Right renal pelvis (tissue), 4 donors: ENCODE data around the gene EEPD1. TPM values are rescaled to one million over a fixed set of nuclear protein-coding genes. Genes with fewer than 3 reads are reported as not detected.

Experiments used
- DNase-seq, 4 donors: peaks; one replicate each; pipeline ENCODE4 v3.0.0-alpha.2; 2013; ENCODE audit warnings: low read depth in 4 of 4, low spot score in 3 of 4, missing footprints in 1 of 4
- polyA plus RNA-seq, 4 donors: library from polyadenylated mRNA; unstranded; fragments of 120-200 nt; gene quantifications; one replicate each; pipeline ENCODE4 v1.2.1, GENCODE V29; 2013; ENCODE audit not compliant: insufficient read length in 4 of 4

EEPD1 gene
- polyA plus RNA-seq, 4 donors, result 5.4 to 8.0 (median 6.9) TPM

DNA sequence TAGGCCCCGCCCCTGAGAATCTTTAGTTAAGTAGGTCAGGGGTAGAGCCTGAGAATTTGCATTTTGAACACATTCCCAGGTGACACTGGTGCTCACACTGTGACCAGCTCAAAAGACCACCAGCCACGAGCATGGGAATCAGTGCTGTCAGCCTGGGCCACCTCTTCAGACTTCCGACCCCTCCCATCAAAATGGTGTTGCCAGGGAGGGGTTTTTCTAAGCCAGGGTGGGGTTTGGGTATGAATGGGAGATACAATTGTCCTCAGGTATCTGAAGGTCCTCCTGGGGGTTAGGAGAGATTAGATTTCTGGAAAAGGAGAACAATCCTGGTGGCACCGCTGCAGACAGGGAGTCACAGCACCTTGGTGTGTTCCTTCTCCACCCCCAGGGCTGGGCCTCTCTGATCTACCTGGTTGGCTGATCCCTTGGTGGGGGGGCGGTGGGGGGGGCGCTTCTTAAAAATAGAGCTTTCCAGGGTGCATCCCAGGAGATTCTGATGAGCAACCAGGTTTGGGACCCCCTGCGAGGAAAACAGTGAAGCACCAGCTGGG, 125.1 kb downstream of the EEPD1 start:
- no peak for DNase-seq

GRCh38 chr7:36278620-36279172, 125.6 kb downstream of the EEPD1 start:
- DNase-seq, result peak in 1 of 4 donors; percentile 33

DNA sequence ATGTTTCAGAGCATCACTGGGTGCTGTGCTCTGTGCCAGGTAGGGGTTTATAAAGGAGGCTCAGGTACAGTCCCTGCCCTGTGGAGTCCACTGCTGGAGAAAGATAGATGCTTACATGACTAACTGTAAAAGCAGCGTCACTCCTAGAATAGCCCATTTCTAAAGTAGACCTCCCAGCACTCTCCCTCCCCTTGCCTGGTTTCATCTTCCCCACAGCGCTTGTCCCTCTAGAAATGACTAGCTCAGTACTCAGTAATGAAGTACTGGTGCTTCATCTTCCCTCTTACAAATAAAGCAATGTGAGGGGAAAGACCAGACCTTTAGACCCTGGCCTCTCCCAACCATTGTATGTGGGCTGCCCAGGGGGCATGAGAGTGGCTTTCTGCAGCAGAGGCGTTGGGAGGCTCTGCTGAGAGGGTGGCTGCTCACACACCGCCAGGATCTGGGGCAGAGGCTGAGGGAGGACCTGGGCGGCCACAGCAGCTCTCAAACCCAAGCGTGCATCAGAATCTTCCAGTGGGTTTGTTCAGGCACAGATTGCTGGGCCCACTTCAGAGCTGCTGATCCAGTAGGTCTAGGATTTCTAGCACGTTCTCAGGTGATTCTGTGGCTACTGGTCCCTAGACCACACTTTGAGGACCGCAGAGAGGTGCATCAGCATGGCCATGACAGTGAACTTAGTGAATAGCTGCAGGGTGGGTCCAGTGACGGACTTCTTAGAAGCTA, 126.3 kb downstream of the EEPD1 start:
- DNase-seq, result no peak

DNA sequence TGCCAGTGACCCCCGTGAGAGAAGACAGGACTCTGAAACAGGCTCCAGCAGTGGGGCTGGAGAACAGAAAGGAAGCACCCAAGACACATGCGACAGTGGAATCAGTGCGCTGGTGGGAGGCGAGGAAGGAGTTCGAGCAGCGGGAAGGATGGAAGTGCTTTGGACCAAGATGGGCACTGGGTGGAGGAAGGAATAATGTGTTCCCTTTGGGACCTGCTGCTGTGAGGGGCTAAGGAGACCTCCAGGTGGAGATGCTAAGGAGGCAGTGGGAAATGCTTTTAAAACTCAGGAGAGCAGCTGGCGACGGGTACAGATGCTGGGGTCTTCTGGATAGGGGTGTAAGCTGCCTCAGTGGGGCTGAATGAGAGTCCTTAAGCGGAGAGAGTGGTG, 126.9 kb downstream of the EEPD1 start:
- DNase-seq, result no peak

DNA sequence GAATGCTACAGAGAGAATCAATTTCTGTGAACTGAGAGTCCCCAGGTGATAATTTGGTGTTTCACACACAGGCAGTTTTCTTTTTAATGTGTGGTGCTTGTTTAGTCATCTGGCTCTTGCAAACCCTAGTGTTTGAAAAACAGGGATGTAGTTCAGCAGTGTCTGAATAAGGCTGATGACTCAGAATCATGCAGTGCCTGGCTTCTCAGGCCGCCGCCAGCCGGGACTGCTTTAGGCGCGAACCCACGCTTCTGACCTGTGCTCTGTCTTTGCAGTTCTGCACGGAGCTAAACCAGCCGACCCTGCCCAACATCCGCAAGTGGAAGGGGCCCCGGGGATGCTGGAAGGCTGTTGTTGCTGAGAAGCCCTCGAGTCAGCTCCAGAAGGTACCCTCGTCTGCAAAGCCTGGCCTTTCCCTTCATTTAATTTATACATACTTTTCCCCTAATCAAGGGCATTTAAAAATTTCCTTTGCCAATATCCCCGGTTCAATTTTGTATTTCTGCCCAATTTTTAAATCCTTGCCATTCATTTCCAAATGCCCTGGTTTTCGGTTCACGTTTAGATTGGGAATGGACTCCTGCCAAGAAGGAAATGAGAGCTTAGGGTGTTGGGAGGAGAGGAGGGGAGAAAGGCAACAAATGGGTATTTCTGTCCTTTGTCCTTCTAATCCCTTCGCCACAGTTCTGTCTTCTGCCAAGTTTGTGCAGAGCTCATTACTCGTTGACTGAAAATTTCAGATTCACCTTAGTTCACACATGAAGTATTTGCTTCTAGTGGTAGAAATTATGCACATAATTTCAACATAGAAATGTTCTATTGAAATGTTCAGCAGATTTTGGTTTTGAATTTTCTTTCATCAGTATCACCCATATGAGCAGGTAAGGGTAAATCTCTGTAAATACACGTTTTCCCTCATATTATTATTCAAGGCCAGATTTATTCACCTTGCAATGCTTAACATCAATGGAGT, 128.1 kb downstream of the EEPD1 start:
- DNase-seq, result no peak

GRCh38 chr7:36281945-36282717, 129.1 kb downstream of the EEPD1 start:
- DNase-seq, result no peak

GRCh38 chr7:36283181-36283580, 130.1 kb downstream of the EEPD1 start:
- DNase-seq, result no peak

GRCh38 chr7:36283711-36284130, 130.7 kb downstream of the EEPD1 start:
- DNase-seq, result no peak

- DNase-seq, result no peak
Measured at GRCh38 chr7:36284456-36285090, 131.5 kb downstream of the EEPD1 start.

DNA sequence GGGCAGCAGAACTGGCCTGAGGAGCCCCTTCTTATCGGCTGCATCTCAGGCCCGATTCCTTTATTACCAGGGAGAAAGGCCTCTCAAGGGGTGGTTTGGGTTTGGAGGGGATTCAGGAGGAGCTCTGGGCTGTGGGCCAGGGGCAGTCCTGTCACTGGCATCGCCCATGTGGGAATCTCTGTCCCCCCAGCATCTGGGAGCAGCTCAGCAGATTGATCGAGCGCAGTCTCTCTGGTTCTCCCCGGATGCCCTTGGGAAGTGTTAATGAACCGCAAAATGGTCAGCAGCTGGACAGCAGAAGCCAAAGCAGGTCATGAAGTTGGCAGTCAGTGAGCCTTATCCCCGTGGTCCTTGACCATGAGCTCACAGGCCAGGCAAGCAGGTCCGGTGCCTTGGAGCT, 132.2 kb downstream of the EEPD1 start:
- no peak for DNase-seq

GRCh38 chr7:36286226-36286625, 133.2 kb downstream of the EEPD1 start:
- DNase-seq, result no peak

DNA sequence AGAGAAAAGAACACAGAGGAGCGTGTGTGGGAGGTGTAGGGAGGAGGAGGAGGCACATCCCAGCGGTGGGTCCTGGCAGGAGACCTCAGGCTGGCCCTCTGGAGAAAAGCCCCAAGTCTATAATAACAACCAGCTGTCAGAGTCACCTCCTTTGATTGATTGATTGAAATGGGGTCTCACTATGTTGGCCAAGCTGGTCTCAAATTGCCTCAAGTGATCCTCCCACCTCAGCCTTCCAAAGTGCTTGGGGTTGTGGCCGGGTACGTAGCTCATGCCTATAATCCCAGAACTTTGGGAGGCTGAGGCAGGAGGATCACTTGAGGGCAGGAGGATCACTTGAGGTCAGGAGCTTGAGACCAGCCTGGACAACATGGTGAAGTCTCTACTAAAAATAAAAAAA, 133.6 kb downstream of the EEPD1 start:
- no peak for DNase-seq

DNA sequence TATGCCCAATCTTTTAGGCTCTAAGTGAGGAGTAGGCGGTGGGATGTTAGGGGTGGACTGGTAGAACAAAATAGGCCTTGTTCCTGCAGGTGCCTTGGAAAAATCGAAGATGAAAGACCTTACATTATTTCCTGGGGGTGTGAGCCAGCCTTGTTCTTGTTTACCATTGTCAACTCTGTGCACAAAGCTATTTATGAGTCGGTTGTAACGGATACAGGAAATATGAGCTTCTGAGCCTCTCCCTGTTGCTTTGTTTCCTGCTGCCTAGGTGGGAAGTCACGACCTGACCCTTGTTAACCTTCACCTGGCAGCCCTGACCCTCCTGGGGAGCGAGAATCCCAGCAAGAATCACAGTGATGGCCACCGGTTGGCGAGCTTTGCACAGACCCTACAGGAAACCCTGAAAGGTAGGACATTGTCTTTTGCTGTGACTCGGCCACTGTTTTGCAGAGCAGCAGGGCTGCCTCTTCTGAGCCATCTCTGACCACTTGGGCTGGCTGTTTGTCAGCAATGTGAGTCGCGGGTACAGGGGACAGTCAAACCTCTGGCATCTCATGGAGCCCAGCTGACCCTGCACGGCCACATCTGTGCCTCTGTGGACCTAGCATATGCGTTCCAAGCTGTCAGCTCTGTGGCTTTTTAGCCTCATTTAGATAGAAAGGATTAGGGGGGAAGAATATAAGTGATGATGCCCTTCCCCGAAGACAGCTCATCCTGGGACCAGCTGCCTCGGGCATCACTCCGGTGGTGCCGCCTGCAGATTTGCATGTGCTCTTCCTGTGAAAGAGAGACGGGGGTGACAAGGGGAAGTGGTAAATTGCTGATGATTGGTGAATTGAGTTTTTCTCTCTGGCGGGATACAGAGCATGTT, 134.6 kb downstream of the EEPD1 start:
- no peak for DNase-seq

GRCh38 chr7:36288501-36288900, 135.4 kb downstream of the EEPD1 start:
- no peak for DNase-seq

- no peak for DNase-seq
Measured at GRCh38 chr7:36289833-36290661, 137.0 kb downstream of the EEPD1 start.

GRCh38 chr7:36291387-36292316, 138.6 kb downstream of the EEPD1 start:
- peak; percentile 71 to 92 (median 80) for DNase-seq

DNA sequence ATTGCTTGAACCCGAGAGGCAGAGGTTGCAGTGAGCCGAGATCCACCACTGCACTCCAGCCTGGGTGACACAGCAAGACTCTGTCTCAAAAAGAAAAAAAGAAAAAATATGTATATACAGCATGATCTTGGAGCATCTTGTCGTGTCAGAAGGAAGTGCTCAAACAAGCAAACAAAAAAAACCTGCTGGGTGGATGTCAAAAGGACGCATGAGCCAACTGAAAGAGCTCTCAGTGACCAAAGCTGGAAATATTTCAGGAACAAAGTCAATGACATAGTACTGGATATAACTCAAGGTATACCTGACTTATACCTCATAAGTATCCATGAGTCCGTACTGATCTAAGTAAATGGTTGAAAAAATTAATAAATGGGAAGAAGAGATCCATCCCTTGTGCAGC, 142.0 kb downstream of the EEPD1 start:
- DNase-seq, result no peak
